ENCODE results near the gene FARP2. TPM values are rescaled to one million over a fixed set of nuclear protein-coding genes. Genes with fewer than 3 reads are reported as not detected.
A peak's percentile ranks its signal among the peaks of the same experiment; 100 is the strongest.

FARP2 gene
- total and polyA plus RNA-seq, 11 donors, result 7.9 to 31.8 (median 20.1) TPM

DNA sequence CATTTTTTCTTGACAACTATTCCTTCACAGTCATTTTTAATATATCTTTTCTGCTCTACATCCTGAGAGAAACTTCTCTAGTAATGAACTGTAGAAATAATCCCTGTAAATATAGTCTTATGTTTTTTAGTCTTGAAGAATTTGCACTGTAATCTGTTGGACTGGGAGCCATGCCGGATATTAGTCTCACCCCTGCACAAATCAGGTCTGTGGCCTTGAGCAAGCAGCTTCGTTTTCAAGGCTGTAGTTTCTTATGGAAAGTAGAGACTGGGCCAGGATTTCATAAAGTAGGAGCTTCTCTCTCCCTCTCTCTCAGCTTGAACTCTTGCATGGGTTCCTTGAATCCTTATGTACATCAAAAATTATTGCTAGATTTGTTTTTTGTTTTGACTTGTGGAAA is 8.7 kb downstream of the FARP2 start:
- Histone ChIP-seq H3K4me1 (peaks cover 0 to 28% (median 9%) of the 10 kb centered on the region in 12 donors), H3K36me3 (no peaks in the 10 kb centered on the region), H3K27me3 (no peaks in the 10 kb centered on the region), H3K4me3 (no peak overlapping the region), H3K27ac (no peak overlapping the region), H3K9me3 (no peaks in the 10 kb centered on the region)
- ATAC-seq (no peak), DNase-seq (no peak)
- intact Hi-C loops (cut with DNase I), result no loop called here
- 74 to 83% (median 81%) methylated on average over 2 of the region's 2 CpGs for WGBS, 4 donors
- TF ChIP-seq, protein P1, sequence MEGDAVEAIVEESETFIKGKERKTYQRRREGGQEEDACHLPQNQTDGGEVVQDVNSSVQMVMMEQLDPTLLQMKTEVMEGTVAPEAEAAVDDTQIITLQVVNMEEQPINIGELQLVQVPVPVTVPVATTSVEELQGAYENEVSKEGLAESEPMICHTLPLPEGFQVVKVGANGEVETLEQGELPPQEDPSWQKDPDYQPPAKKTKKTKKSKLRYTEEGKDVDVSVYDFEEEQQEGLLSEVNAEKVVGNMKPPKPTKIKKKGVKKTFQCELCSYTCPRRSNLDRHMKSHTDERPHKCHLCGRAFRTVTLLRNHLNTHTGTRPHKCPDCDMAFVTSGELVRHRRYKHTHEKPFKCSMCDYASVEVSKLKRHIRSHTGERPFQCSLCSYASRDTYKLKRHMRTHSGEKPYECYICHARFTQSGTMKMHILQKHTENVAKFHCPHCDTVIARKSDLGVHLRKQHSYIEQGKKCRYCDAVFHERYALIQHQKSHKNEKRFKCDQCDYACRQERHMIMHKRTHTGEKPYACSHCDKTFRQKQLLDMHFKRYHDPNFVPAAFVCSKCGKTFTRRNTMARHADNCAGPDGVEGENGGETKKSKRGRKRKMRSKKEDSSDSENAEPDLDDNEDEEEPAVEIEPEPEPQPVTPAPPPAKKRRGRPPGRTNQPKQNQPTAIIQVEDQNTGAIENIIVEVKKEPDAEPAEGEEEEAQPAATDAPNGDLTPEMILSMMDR (IDR thresholded peaks at IDR 0.05), result no peak
- TF ChIP-seq POLR2A (IDR thresholded peaks at IDR 0.05), result no peak

DNA sequence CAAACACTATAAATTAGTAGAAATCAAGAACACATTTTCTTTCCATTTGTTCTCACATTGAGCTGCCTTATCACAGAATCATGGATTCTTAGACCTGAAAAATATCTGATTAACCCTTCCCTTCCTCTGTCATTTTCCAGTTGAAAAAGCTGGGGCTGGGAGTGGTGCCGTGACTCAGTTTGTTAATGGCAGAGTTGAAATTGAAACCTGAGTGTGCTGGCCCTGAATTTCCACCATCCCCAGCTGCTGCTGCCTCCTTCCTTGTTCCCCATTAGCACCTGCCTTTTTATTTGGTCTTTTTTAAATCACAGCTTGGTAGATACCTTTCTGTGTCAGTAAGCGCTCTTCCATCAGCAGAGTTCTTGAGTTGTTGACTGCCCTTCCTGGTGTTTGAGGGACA is 10.6 kb downstream of the FARP2 start:
- Histone ChIP-seq H3K36me3 (no peaks in the 10 kb centered on the region), H3K27me3 (no peaks in the 10 kb centered on the region), H3K9me3 (no peaks in the 10 kb centered on the region), H3K4me3 (no peak overlapping the region), H3K27ac (no peak overlapping the region), H3K4me1 (peaks cover 0 to 28% (median 9%) of the 10 kb centered on the region in 12 donors)
- TF ChIP-seq, protein P1 (IDR thresholded peaks at IDR 0.05), result no peak
- no peak for TF ChIP-seq POLR2A (IDR thresholded peaks at IDR 0.05)
- intact Hi-C loops (cut with DNase I), result no loop called here
- WGBS, 4 donors, result 97 to 98% (median 97%) methylated on average over 2 of the region's 2 CpGs
- ATAC-seq (no peak), DNase-seq (no peak)

DNA sequence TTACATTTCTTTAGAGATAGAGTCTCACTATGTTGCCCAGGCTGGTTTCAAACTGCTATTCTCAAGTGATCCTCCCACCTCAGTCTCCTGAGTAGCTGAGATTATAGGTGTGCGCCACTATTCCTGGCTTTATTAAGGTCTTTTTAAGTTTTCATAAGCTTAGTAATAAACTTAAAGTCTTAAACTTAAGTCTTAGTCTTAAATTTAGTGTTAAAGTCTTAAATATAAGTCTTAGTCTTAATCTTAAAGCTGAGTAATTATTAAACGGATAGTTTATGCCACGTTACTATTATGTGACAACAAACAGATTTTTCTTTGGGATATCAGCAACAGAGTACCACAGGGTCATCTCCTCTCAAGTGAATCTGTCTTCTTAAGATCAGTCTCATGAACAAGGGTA is 12.6 kb downstream of the FARP2 start:
- no peak overlapping the region for H3K27ac ChIP-seq
- no peak overlapping the region for H3K4me3 ChIP-seq
- ATAC-seq, result no peak
- intact Hi-C loops (cut with DNase I), result no loop called here
- H3K27me3 ChIP-seq, result no peaks in the 10 kb centered on the region
- TF ChIP-seq POLR2A (IDR thresholded peaks at IDR 0.05), result no peak
- TF ChIP-seq, protein P1 (IDR thresholded peaks at IDR 0.05), result no peak
- H3K4me1 ChIP-seq, result peaks cover 0 to 23% (median 3%) of the 10 kb centered on the region in 12 donors
- no peak for DNase-seq
- no peaks in the 10 kb centered on the region for H3K9me3 ChIP-seq
- peaks cover 0 to 6% (median 3%) of the 10 kb centered on the region in 9 donors for H3K36me3 ChIP-seq
- WGBS, 4 donors, result 94 to 100% (median 96%) methylated on average over 3 of the region's 3 CpGs

DNA sequence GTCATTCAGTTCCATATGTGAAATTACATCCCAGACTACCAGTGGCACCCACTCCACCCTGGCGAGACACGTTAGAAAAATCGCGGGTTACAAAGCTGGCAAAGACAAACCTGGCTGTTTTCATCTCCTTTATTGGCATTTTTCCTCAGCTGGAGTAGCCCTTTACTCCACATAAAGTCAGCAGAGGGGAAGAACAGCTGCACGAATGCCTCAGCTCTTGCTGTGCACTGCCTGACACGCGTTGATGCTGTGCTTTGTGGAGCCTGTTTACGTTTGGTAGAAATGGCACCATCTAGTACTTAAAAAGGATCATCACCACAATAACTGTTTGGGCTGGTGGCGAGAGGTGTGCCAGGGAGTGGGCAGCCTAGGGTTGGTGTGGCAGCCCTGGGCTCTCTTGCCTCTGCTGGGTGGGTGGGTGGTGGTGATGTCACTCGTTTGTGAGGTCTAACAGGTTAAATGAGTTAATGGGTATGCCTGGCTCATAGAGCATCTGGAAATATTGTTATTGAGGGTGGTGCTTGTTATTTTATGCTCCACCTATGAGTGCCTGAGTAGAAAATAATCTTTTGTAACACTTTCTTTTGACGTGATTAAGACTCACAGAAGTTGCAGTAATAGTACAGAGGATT is 16.4 kb downstream of the FARP2 start:
- peaks cover 0 to 7% (median 0%) of the 10 kb centered on the region in 12 donors for H3K4me1 ChIP-seq
- TF ChIP-seq, protein P1 (IDR thresholded peaks at IDR 0.05), result no peak
- no peak for TF ChIP-seq POLR2A (IDR thresholded peaks at IDR 0.05)
- H3K4me3 ChIP-seq, result no peak overlapping the region
- no peaks in the 10 kb centered on the region for H3K27me3 ChIP-seq
- H3K36me3 ChIP-seq, result peaks cover 0 to 29% (median 18%) of the 10 kb centered on the region in 9 donors
- intact Hi-C loops (cut with DNase I), result no loop called here
- DNase-seq (no peak), ATAC-seq (peak in 2 of 4 donors; percentile 55 to 60)
- peak overlapping the region in 1 of 12 donors; percentile 3 for H3K27ac ChIP-seq
- H3K9me3 ChIP-seq, result no peaks in the 10 kb centered on the region
- 63 to 88% (median 68%) methylated on average over 11 of the region's 11 CpGs for WGBS, 4 donors

Measured in heart left ventricle (tissue), 16 donors.